ENCODE measurements around the gene ADAM12.

Gene ADAM12

DNA sequence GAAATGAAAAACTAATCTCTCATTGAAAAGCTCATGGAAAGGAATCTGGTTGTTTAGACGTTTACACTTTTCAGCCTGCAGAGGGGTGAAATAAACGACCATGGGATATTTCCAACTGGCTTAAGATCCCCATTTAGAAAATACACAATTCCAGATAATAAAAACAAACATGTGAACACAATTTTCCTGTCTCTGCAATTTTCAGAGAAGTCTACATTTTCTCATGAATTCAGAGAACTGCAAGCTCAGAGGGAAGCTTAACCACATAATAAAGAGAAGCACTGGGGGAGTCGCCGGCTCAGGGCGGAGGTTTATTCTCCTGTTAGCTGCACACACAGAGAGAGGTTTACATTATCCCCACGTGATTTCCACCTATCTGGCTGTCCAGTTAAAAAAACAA lies 276.8 kb downstream of the ADAM12 start:
- no peak for TF ChIP-seq CTCF (conservative IDR thresholded peaks at IDR 0.05)
- no peak overlapping the region for H3K27ac ChIP-seq

- TF ChIP-seq CTCF (conservative IDR thresholded peaks at IDR 0.05): no peak
- no peak overlapping the region for H3K27ac ChIP-seq
These were observed 277.6 kb downstream of the ADAM12 start for GRCh38 chr10:126110489-126111180.

GRCh38 chr10:126109893-126110292 lies 278.4 kb downstream of the ADAM12 start:
- no peak for TF ChIP-seq CTCF (conservative IDR thresholded peaks at IDR 0.05)
- H3K27ac ChIP-seq: no peak overlapping the region

GRCh38 chr10:126108693-126109092 lies 279.6 kb downstream of the ADAM12 start:
- TF ChIP-seq CTCF (conservative IDR thresholded peaks at IDR 0.05): no peak
- H3K27ac ChIP-seq: no peak overlapping the region

DNA sequence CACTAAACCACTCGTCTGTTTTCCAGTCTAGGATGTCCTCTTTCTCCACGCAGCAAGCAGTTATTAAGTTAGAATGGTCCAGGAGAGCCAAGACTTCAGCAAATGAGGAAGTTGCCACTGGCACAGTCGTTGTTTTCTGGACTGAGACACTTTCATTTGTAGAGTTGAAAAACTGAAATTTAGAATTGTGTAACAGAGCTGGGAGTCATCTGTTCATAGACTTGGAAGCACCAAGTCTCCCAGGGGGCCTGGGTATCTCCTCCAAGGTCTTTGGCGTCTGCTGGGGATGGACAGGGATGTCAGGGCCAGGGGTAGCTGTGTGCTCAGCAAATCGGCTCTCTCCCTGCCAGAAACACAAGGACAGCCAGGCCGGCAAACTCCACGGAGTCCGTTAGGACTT lies 283.5 kb downstream of the ADAM12 start:
- TF ChIP-seq CTCF (conservative IDR thresholded peaks at IDR 0.05): no peak
- H3K27ac ChIP-seq: no peak overlapping the region

- TF ChIP-seq CTCF (conservative IDR thresholded peaks at IDR 0.05): no peak
- no peak overlapping the region for H3K27ac ChIP-seq
These were observed 285.6 kb downstream of the ADAM12 start for GRCh38 chr10:126102636-126103035.

DNA sequence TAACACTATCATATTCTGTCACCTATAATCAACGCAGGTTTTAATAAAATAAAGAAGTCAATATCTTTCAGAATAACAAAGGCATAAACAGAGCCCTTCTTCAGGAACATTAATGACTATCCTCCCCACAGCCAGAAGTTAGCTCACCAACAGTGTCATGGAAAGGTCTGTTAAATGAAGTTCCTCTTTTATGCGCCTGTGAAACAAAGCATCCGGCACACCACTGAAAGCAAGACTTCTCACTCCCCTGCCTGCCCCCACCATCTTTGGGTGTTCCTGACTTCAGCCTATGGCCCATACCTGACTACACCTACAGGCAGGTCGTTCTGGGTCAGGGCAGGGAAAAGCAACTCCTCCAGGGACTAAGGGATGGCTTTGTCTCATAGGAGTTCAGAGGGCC lies 286.5 kb downstream of the ADAM12 start:
- TF ChIP-seq CTCF (conservative IDR thresholded peaks at IDR 0.05): no peak
- no peak overlapping the region for H3K27ac ChIP-seq
